ENCODE results near the gene CD38. TPM values are rescaled to one million over a fixed set of nuclear protein-coding genes. Genes with fewer than 3 reads are reported as not detected.

CD38 gene
- total RNA-seq, 1 donor from 2014 or later, result not detected

DNA sequence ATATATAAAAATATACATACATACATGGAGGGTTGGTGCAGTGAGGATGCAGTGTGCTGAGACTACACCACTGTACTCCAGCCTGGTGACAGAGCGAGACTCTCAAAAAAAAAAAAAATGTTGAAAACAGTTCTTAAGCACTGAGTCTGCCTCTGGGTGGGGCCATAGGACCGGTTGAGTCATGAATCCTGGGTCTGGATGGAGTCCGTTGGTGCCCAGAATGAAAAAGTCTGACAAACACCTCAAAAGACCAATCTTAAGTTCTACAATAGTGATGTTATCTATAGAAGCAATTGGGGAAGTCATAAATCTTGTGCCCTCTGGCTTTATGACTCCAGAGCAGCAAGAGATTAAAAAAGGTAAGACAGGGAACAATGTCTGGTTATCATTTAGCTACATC, 90.0 kb downstream of the CD38 start:
- DNase-seq (ENCODE audit: low read depth), result no peak

- no peak for DNase-seq (ENCODE audit: low read depth)
Measured at GRCh38 chr4:15868826-15869413, 90.8 kb downstream of the CD38 start.

- no peak for DNase-seq (ENCODE audit: low read depth)
Measured at GRCh38 chr4:15870079-15870478, 92.0 kb downstream of the CD38 start.

- no peak for DNase-seq (ENCODE audit: low read depth)
Measured at GRCh38 chr4:15870921-15871664, 93.0 kb downstream of the CD38 start.

DNA sequence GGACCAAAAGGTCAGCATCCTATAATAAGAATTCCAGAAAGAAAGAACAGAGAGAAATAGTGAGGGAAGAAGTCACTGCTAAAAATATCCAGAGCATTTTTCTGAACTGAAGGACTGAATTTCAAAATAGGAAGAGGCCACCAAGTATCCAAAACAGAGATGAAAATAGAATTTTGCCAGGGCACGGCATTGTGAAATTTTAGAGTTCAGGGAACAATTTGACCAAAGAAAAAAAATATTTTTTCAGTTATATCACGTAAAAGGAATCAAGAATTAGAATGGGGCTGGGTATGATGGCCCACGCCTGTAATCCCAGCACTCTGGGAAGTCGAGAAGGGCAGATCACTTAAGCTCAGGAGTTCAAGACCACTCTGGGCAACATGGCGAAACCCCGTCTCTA, 95.0 kb downstream of the CD38 start:
- DNase-seq (ENCODE audit: low read depth), result no peak

DNA sequence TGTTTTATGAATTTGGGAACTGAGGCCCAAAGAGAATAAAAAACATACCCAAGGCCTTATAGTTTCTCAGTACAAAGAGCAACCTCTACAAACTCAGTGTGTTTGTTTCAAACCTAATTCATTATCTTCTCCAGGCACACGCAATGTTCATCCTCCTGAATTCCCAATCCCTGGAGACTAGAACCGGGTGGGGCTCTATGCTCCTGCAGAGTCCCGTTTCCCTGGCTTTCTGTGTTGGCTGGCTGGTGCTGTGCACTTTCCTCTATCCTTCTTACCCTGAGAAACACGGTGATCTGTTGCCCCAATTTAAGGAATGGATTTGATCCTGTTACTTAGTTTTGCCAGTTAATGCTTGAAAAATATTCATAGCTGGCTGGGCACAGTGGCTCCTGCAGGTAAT, 96.5 kb downstream of the CD38 start:
- no peak for DNase-seq (ENCODE audit: low read depth)

GRCh38 chr4:15875663-15876460, 97.7 kb downstream of the CD38 start:
- no peak for DNase-seq (ENCODE audit: low read depth)

DNA sequence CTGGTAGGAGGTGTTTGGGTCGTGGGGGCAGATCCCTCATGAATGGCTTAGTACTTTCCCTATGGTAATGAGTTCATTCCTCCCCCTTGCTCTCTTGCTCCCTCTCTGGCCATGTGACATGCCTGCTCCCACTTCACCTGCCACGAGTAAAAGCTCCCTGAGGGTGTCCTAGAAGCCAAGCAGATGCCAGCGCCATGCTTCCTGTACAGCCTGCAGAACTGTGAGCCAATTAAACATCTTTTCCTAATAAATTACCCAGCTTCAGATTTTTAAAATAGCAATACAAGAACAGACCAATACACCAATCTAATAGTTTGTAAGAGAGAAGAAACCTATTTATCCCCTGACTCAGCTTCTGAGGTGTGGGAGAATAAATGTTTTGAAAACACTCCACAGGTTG, 99.9 kb downstream of the CD38 start:
- no peak for DNase-seq (ENCODE audit: low read depth)

- no peak for DNase-seq (ENCODE audit: low read depth)
Measured at GRCh38 chr4:15881820-15882219, 103.7 kb downstream of the CD38 start.

- DNase-seq (ENCODE audit: low read depth), result peak; percentile 83
Measured at GRCh38 chr4:15882675-15883086, 104.6 kb downstream of the CD38 start.

DNA sequence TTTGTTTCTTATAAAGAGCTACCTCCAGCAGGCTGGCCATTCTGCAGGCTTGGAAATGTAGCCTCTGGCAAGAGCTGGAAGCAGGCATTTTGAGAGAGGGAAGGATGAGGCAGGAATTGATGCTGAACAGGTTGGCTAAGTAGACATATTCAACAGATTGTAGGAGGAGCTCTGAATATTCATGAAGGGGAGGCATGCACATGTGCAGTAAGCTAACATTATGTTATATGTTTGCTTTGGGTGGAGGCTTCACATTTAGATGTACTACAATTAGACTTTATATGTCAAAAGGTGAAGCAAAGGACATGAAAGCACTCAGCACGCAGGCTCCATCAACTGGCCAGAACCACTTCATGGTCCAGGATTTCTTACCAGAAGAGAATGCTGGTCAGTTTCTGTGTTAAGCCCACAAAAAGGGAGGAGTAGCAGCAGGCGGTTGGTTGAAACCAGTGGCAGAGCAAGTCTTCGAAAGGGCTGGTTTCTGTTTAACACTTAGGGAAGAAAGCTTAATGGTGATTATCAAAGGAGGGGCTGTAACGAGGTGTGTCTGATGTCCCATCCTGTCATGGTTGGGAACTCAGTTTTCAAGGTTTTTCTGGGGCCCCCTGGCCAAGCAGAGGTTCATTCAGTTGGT, 105.6 kb downstream of the CD38 start:
- DNase-seq (ENCODE audit: low read depth), result no peak

GRCh38 chr4:15884666-15885065, 106.5 kb downstream of the CD38 start:
- DNase-seq (ENCODE audit: low read depth), result no peak

- DNase-seq (ENCODE audit: low read depth), result no peak
Measured at GRCh38 chr4:15885422-15885821, 107.3 kb downstream of the CD38 start.

- no peak for DNase-seq (ENCODE audit: low read depth)
Measured at GRCh38 chr4:15888515-15888914, 110.4 kb downstream of the CD38 start.

DNA sequence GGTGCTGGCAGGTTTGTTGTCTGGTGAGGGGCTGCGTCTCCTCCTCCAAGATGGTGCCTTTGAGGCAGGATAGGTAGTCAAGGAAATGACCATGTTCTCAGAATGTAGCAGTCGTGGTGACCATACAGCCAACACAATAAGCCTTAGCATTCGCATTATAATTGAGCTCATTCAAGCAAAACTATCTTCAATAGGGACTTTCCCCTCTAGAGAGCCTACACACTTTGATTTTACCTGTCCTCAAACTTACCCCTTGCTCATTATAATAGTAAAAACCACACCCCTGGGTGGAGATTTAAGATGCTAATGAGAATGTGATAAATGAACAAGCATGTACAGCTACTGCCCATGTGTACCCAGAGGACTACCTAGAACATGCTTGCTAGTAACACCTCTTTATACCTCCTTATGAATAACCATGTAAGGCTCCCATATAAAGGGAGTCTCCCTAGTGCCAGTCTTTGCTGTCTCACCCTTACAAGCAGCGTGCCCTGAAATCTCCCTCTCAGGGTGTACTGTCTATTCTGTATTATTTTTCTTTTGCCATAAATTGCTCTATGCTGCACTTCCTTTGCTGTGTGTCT, 112.2 kb downstream of the CD38 start:
- no peak for DNase-seq (ENCODE audit: low read depth)

- no peak for DNase-seq (ENCODE audit: low read depth)
Measured at GRCh38 chr4:15891312-15891711, 113.2 kb downstream of the CD38 start.

GRCh38 chr4:15893962-15894361, 115.8 kb downstream of the CD38 start:
- DNase-seq (ENCODE audit: low read depth), result peak; percentile 99

DNA sequence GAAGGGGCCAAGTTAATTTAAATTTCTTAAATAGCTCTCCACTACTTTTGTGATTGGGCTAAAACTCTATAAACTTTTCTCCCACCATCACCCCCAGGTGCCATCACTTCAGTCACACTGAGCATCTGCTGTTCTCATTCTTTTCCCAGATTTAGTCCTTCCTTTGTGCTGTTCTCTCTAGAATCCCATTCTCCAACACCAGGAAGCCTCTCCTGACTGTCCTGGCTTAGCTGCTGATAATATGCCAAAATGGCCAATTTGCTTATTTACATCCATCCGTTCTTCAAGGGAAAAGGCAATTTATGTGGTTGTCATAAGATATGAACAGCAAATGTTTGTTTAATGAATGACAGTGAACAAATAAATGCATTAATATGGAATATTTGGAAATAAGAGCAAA, 116.3 kb downstream of the CD38 start:
- DNase-seq (ENCODE audit: low read depth), result no peak

DNA sequence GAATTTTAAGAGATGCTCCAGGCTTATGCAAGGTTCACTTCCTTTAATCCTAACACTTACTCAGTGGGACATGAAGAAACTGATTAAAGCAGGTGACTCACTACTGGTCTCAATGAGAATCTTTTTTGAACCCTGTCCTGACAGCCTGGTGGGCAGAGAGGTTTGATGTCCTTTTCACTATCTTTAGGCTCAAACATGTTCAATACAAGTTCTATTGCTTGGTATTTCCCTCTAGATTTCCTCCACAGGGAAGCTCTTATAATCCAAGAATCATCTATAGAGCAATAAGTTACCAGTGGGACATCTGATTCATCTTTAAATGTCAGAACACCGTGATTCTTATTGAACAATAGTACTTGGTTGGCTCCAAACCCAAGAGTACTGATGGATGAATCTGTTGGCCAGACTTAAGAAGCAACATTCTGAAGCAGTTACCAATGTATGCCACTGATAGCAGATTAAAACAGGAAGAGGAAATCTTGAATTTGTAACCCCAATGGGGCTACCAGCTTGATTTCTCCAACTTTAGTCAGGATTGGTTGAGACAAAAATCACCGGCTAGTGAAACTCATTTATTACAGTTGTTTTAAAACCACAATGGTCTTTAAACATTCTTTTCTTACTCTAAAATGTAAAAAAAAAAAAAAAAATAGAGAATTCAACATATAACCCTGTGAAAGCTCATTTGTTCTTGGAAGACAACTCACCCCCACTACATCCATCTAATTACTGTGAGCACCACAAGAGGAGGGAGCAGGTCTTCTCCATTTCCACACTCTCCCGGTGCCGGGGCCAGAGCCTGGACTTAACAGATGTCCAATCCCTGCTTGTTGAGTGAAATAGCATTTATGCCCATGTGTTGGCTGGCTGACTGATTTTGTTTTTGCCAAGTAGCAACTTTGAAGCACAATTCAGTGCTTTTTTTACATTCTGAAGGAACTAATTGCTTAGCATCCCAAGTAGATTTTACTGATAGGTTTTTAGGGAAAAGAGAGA, 117.1 kb downstream of the CD38 start:
- DNase-seq (ENCODE audit: low read depth), result peak; percentile 71

- DNase-seq (ENCODE audit: low read depth), result peak; percentile 84
Measured at GRCh38 chr4:15897577-15897976, 119.4 kb downstream of the CD38 start.

GRCh38 chr4:15898902-15899301, 120.8 kb downstream of the CD38 start:
- DNase-seq (ENCODE audit: low read depth), result peak; percentile 47
